Lower lobe of right lung (tissue), 2 donors: ENCODE measurements around the gene MAOA. TPM values are rescaled to one million over a fixed set of nuclear protein-coding genes. Genes with fewer than 3 reads are reported as not detected.
"Not testable (repeated sequence)": the region's sequence is repeated elsewhere in the genome, so short reads cannot be mapped to it uniquely, and the experiment has no call there.

ENCODE experiments used
- ATAC-seq, 2 donors: fragments of 200-7000 bp; cut with Tn5 transposase; one replicate each; pipeline ENCODE4 v1.9.1; 2020 to 2022; ENCODE audit warnings: mild to moderate bottlenecking in 2 of 2, moderate library complexity in 2 of 2
- DNase-seq: peaks from one replicate; pipeline ENCODE4 v3.0.0-alpha.2; 2020
- H3K27ac ChIP-seq: fragments of 200-600 bp; one replicate; pipeline ENCODE4 v1.8.0; 2022
- H3K27me3 ChIP-seq: fragments of 200-600 bp; one replicate; pipeline ENCODE4 v1.8.0; 2022; ENCODE audit warnings: low read depth
- H3K36me3 ChIP-seq: fragments of 200-600 bp; one replicate; pipeline ENCODE4 v1.8.0; 2022; ENCODE audit warnings: mild to moderate bottlenecking
- H3K4me1 ChIP-seq: fragments of 200-600 bp; one replicate; pipeline ENCODE4 v1.8.0; 2022
- H3K4me3 ChIP-seq: fragments of 200-600 bp; one replicate; pipeline ENCODE4 v1.8.0; 2022; ENCODE audit warnings: mild to moderate bottlenecking
- H3K9me3 ChIP-seq: fragments of 200-600 bp; one replicate; pipeline ENCODE4 v1.8.0; 2022
- CTCF ChIP-seq: fragments of 200-600 bp; IDR thresholded peaks from one replicate; pipeline ENCODE4 v1.8.0; 2022; ENCODE audit warnings: antibody characterized with exemption, mild to moderate bottlenecking
- intact Hi-C: fragments of 100-400 bp; cut with DNase I; formaldehyde crosslinking; loops from one replicate; pipeline ENCODE4 v1.11.0; 2022
- total RNA-seq: library from RNA; stranded (reverse); fragmentation: NEBNext Ultra II Directional; extraction: Animal tissue kit (Norgen Biotek cat#: 25700); gene quantifications from one replicate; pipeline ENCODE4 v1.2.1, GENCODE V29; 2021
- donor health status: DM: no; HTN: yes; CAD: no; lungs with severe emphysema.

MAOA gene
- total RNA-seq, 1 donor from 2014 or later, result 159 TPM

DNA sequence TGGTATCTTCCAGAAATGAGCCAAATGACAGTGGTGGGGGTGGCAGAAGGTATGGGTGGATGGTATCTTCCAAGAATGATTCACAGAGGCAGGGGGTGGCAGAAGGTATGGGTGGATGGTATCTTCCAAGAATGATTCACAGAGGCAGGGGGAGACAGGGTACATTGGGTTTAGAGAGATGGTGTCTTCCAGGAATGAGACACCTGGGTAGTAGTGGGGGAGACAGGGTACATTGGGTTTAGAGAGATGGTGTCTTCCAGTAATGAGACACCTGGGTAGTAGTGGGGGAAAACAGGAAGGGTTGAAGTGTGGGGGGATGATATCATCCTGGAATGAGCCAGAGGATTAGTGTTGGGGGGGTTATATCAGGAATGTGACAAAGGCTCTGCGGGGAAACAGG, 62.0 kb downstream of the MAOA start:
- Histone ChIP-seq H3K9me3 (no peaks in the 10 kb centered on the region), H3K4me1 (no peaks in the 10 kb centered on the region), H3K4me3 (no peak overlapping the region), H3K36me3 (peaks cover under 1% of the 10 kb centered on the region), H3K27me3 (no peaks in the 10 kb centered on the region), H3K27ac (no peak overlapping the region)
- ATAC-seq, result no peak
- intact Hi-C loops, result no loop called here
- no peak for TF ChIP-seq CTCF
- no peak for DNase-seq

GRCh38 chrX:43718546-43718945, 62.4 kb downstream of the MAOA start:
- Histone ChIP-seq H3K36me3 (no peaks in the 10 kb centered on the region), H3K27ac (no peak overlapping the region), H3K4me3 (no peak overlapping the region), H3K9me3 (no peaks in the 10 kb centered on the region), H3K27me3 (no peaks in the 10 kb centered on the region), H3K4me1 (no peaks in the 10 kb centered on the region)
- no peak for DNase-seq
- intact Hi-C loops, result no loop called here
- peak in 1 of 2 donors; percentile 19 for ATAC-seq
- TF ChIP-seq CTCF, result no peak

DNA sequence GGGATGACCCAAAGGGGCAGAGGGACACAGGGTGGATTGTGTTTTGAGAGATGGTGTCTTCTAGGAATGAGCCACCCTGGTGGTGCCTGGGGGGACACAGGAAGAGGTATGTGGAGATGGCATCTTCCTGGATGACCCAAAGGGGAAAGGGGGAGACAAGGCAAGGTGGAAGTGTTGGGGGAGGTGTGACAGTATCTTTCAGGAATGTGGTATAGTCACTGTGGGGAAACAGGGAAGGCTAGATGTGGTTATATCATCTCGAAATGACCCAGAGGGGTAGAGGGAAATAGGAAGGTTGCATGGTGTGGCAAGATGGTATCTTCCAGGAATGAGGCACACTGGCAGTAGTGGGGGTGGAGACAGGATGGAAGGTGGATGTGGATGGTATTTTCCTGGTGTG, 62.9 kb downstream of the MAOA start:
- intact Hi-C loops, result no loop called here
- no peak for TF ChIP-seq CTCF
- H3K4me1 ChIP-seq, result no peaks in the 10 kb centered on the region
- no peaks in the 10 kb centered on the region for H3K36me3 ChIP-seq
- no peaks in the 10 kb centered on the region for H3K27me3 ChIP-seq
- H3K4me3 ChIP-seq, result no peak overlapping the region
- DNase-seq (no peak), ATAC-seq (no peak)
- H3K9me3 ChIP-seq, result no peaks in the 10 kb centered on the region
- H3K27ac ChIP-seq, result no peak overlapping the region

DNA sequence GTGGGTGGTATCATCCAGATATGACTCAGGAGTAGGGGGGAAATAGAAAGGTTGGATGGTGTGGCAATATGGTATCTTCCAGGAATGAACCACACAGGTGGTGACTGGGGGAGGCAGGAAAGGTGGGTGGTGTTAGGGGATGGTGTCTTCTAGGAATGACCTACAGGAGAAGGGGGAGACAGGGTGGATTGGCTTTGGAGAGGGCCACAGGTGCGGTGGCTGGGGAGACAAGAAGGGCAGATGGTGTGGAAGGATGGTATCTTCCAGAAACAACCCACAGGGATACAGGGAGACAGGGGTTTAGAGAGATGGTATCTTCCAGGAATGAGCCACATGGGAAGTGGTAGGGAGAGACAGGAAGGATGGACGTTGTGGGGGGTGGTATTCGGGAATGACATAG, 64.0 kb downstream of the MAOA start:
- no peak for TF ChIP-seq CTCF
- Histone ChIP-seq H3K4me1 (no peaks in the 10 kb centered on the region), H3K27ac (no peak overlapping the region), H3K27me3 (no peaks in the 10 kb centered on the region), H3K36me3 (no peaks in the 10 kb centered on the region), H3K9me3 (no peaks in the 10 kb centered on the region), H3K4me3 (no peak overlapping the region)
- DNase-seq, result no peak
- no peak for ATAC-seq
- intact Hi-C loops, result no loop called here

- H3K4me1 ChIP-seq, result no peaks in the 10 kb centered on the region
- H3K27ac ChIP-seq, result no peak overlapping the region
- H3K27me3 ChIP-seq, result no peaks in the 10 kb centered on the region
- intact Hi-C loops, result no loop called here
- TF ChIP-seq CTCF, result no peak
- H3K4me3 ChIP-seq, result no peak overlapping the region
- no peaks in the 10 kb centered on the region for H3K36me3 ChIP-seq
- ATAC-seq (no peak), DNase-seq (no peak)
- no peaks in the 10 kb centered on the region for H3K9me3 ChIP-seq
These were observed 64.9 kb downstream of the MAOA start for GRCh38 chrX:43720961-43721360.

DNA sequence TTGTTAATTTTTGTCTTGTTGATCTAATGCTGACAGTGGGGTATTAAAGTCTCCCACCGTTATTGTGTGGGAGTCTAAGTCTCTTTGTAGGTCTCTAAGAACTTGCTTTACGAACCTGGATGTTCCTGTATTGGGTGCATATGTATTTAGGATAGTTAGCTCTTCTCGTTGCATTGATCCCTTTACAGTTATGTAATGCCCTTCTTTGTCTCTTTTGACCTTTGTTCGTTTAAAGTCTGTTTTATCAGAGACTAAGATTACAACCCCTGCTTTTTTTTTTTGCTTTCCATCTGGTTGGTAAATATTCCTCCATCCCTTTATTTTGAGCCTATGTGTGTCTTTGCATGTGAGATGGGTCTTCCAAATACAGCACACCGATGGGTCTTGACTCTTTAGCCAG, 69.1 kb downstream of the MAOA start:
- intact Hi-C loops, H3K4me1 ChIP-seq: not testable (repeated sequence)

GRCh38 chrX:43727254-43727653, 71.2 kb downstream of the MAOA start:
- H3K4me3 ChIP-seq, H3K9me3 ChIP-seq, DNase-seq, H3K4me1 ChIP-seq, H3K27ac ChIP-seq, intact Hi-C loops, H3K36me3 ChIP-seq, ATAC-seq, H3K27me3 ChIP-seq: not testable (repeated sequence)

More for the DNA sequence above, 69.1 kb downstream of the MAOA start:
- ATAC-seq, H3K27ac ChIP-seq, H3K9me3 ChIP-seq, H3K36me3 ChIP-seq, DNase-seq, H3K27me3 ChIP-seq, H3K4me3 ChIP-seq: not testable (repeated sequence)
